ENCODE measurements around the gene NBEA. TPM values are rescaled to one million over a fixed set of nuclear protein-coding genes. Genes with fewer than 3 reads are reported as not detected.

The NBEA gene
- total RNA-seq, 1 experiment from 2014 or later, result 4.1 TPM

DNA sequence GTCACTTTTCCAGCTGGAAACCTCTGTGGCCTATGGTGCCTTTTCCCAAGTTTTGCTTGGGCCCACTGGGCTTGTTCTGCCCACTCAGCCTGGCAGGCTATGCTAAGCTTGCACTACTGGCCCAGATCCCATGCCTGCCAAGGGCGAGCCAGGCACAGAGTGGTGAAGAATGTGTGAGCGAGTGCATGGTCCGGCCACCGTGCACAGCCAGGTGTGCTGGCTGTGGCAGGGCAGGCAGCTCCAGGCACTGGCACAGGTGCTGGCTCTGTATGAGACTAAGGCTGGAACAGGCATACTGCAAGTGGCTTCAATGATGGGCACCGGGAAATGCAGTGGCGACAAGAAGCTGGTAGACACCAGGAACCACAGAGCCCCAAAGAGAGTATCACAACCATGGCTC lies 584.5 kb downstream of the NBEA start:
- POLR2A ChIA-PET, result no interaction called here
- CTCF ChIA-PET, result no interaction called here

More for the DNA sequence above, 584.5 kb downstream of the NBEA start:
- DNase-seq (ENCODE audit: low read depth, low spot score), result no peak
- Histone ChIP-seq H4K20me1 (ENCODE audit: insufficient read depth) (no peaks in the 10 kb centered on the region), H3K9me3 (ENCODE audit: control insufficient read depth in 1 of 2, insufficient read depth in 1 of 2, low read depth in 1 of 2, low read length in 2 of 2) (no peaks in the 10 kb centered on the region), H2AFZ (ENCODE audit: low read depth, low read length, poor library complexity, severe bottlenecking) (no peak overlapping the region), H3K4me2 (ENCODE audit: low read length) (no peak overlapping the region), H3K36me3 (ENCODE audit: control insufficient read depth in 1 of 2, insufficient read depth in 2 of 2, low read length in 2 of 2) (no peaks in the 10 kb centered on the region), H3K27me3 (ENCODE audit: insufficient read depth, low read length) (no peaks in the 10 kb centered on the region), H3K4me1 (ENCODE audit: control insufficient read depth in 1 of 2, insufficient read depth in 2 of 2, low read length in 2 of 2) (no peaks in the 10 kb centered on the region), H3K27ac (ENCODE audit: low read depth, low read length) (no peak overlapping the region), H3K9me2 (ENCODE audit: insufficient read depth) (no peaks in the 10 kb centered on the region), H3K79me2 (ENCODE audit: insufficient read depth, low read length) (no peaks in the 10 kb centered on the region), H3K9ac (ENCODE audit: low read length) (no peak overlapping the region), H3K4me3 (replicated peaks in 1 of 2; ENCODE audit: low read depth in 1 of 2, low read length in 2 of 2) (no peak overlapping the region)
- intact Hi-C loops (cut with micrococcal nuclease), result no loop called here
- no TSS peak for BruUV-seq (replicated peaks)
- RAD21 ChIA-PET (ENCODE audit: low non-redundant PET in 1 of 2, low total read pairs in 2 of 2, uncharacterized antibody in 2 of 2, unreplicated experiment in 2 of 2), result no interaction called here
- TF ChIP-seq SRF (IDR thresholded peaks at IDR 0.05; ENCODE audit: low read depth) (no peak), EZH2 (IDR thresholded peaks at IDR 0.05) (no peak), TCF7L2 (IDR thresholded peaks at IDR 0.05; ENCODE audit: borderline replicate concordance, extremely low read depth, insufficient read depth, insufficient read length) (no peak)
- TF ChIP-seq, protein P1, sequence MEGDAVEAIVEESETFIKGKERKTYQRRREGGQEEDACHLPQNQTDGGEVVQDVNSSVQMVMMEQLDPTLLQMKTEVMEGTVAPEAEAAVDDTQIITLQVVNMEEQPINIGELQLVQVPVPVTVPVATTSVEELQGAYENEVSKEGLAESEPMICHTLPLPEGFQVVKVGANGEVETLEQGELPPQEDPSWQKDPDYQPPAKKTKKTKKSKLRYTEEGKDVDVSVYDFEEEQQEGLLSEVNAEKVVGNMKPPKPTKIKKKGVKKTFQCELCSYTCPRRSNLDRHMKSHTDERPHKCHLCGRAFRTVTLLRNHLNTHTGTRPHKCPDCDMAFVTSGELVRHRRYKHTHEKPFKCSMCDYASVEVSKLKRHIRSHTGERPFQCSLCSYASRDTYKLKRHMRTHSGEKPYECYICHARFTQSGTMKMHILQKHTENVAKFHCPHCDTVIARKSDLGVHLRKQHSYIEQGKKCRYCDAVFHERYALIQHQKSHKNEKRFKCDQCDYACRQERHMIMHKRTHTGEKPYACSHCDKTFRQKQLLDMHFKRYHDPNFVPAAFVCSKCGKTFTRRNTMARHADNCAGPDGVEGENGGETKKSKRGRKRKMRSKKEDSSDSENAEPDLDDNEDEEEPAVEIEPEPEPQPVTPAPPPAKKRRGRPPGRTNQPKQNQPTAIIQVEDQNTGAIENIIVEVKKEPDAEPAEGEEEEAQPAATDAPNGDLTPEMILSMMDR (IDR thresholded peaks at IDR 0.05 in 2 of 3, conservative IDR thresholded peaks at IDR 0.05 in 1 of 3; ENCODE audit: borderline replicate concordance in 1 of 3, insufficient read depth in 1 of 3, low read depth in 2 of 3, low read length in 2 of 3), result no peak
- TF ChIP-seq, protein P2, sequence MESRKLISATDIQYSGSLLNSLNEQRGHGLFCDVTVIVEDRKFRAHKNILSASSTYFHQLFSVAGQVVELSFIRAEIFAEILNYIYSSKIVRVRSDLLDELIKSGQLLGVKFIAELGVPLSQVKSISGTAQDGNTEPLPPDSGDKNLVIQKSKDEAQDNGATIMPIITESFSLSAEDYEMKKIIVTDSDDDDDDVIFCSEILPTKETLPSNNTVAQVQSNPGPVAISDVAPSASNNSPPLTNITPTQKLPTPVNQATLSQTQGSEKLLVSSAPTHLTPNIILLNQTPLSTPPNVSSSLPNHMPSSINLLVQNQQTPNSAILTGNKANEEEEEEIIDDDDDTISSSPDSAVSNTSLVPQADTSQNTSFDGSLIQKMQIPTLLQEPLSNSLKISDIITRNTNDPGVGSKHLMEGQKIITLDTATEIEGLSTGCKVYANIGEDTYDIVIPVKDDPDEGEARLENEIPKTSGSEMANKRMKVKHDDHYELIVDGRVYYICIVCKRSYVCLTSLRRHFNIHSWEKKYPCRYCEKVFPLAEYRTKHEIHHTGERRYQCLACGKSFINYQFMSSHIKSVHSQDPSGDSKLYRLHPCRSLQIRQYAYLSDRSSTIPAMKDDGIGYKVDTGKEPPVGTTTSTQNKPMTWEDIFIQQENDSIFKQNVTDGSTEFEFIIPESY (IDR thresholded peaks at IDR 0.05; ENCODE audit: extremely low read depth, insufficient replicate concordance, low read length), result no peak
- no peak for ATAC-seq
